ENCODE data around the gene ISLR2.

Gene ISLR2

DNA sequence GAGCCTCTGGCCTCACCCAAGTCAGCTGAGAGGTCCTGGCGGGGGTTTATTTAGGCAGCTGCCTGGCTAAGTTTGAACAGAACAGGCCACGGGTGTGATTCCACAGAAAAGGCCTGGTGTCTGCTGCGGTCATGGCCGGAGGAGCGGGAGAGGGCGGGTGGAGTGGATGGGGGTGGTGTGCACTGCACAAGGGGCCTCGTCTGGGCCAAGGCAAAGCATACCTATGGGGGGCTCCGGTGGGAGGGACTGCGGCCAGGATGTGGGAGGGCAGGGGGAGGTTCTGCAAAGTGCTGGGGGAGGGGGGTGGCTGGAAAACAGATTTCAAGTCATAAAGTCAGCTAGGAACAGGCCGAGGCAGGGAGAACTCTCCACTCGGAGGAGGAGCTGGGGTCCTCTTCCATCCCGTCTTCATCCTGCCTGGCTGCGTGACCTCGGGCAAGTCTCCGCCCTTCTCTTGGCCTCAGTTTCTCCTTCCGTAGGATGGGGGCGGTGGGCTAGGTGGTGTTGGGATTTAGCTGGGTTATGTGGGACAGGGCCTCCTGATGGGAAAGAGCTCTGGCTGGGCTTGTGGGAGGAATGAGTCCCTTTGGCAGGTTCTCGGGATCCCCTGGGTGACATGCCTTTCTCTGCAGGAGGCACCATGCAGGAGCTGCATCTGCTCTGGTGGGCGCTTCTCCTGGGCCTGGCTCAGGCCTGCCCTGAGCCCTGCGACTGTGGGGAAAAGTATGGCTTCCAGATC lies 44.0 kb downstream of the ISLR2 start:
- no peak for TF ChIP-seq CTCF (conservative IDR thresholded peaks at IDR 0.05)
- no peak overlapping the region for H3K27ac ChIP-seq

DNA sequence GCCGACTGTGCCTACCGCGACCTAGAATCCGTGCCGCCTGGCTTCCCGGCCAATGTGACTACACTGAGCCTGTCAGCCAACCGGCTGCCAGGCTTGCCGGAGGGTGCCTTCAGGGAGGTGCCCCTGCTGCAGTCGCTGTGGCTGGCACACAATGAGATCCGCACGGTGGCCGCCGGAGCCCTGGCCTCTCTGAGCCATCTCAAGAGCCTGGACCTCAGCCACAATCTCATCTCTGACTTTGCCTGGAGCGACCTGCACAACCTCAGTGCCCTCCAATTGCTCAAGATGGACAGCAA lies 44.5 kb downstream of the ISLR2 start:
- H3K27ac ChIP-seq, result no peak overlapping the region
- TF ChIP-seq CTCF (conservative IDR thresholded peaks at IDR 0.05), result no peak

- H3K27ac ChIP-seq, result no peak overlapping the region
- TF ChIP-seq CTCF (conservative IDR thresholded peaks at IDR 0.05), result no peak
Observed at GRCh38 chr15:74175271-74176191, 45.1 kb downstream of the ISLR2 start.

DNA sequence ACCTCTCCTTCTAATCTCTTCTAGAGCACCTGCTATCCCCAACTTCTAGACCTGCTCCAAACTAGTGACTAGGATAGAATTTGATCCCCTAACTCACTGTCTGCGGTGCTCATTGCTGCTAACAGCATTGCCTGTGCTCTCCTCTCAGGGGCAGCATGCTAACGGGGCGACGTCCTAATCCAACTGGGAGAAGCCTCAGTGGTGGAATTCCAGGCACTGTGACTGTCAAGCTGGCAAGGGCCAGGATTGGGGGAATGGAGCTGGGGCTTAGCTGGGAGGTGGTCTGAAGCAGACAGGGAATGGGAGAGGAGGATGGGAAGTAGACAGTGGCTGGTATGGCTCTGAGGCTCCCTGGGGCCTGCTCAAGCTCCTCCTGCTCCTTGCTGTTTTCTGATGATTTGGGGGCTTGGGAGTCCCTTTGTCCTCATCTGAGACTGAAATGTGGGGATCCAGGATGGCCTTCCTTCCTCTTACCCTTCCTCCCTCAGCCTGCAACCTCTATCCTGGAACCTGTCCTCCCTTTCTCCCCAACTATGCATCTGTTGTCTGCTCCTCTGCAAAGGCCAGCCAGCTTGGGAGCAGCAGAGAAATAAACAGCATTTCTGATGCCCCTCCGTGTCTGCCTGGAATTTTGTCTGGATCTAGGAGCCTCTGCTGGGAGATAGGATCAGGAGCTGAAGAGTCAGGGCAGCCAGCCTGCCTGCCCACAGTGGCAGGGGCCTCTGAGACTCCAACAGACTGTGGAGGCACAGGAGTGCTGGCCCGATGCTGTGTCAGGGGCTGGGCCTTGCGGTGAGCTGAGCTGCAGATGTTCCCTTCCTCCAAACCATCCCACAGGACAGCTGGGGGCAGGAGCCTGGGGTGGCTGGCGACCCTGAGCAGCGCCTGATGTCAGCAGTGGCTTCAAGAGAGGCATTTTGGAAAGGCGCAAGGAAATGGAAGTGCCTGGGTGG lies 46.2 kb downstream of the ISLR2 start:
- H3K27ac ChIP-seq, result no peak overlapping the region

GRCh38 chr15:74178326-74179100 lies 48.1 kb downstream of the ISLR2 start:
- H3K27ac ChIP-seq, result no peak overlapping the region
- no peak for TF ChIP-seq CTCF (conservative IDR thresholded peaks at IDR 0.05)

More for the DNA sequence above, 46.2 kb downstream of the ISLR2 start:
- no peak for TF ChIP-seq CTCF (conservative IDR thresholded peaks at IDR 0.05)

DNA sequence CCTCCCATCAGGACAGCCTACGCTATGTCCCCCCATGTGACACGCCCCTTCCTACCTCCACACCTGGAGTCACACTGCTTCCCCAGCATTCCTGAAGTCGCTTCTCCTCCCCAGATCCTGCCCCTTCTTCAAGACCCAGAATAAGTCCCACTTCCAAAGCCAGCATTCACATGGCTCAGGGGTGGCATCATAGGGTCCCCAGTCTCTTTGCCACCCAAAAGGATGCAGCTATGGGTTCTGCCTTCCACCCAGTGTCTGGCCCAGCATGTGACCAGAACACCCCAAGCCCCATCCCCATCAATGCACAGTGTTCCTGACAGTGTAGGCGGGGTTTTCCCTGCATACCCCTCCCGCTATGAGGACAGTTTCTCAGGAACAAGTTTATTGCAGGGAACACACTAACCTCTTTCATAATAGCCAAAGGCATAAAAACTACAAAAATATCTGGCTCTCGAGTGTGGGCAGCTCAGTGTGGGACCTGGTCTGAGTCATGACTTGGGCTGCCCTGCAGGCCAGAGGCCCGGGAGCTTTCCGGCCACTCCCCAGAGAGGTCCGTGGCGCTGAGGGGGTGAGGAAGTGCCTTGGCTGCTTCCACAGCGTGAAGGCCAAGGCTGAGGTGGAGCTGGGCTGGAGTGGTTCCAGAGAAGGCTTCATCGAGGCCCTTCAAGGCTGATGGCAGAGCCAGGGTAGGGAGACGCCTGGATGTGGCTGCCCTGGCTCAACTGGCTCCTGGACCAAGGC lies 48.9 kb downstream of the ISLR2 start:
- H3K27ac ChIP-seq, result no peak overlapping the region
- no peak for TF ChIP-seq CTCF (conservative IDR thresholded peaks at IDR 0.05)
